Epithelial cell of proximal tubule (primary cell): ENCODE results near the gene NBAS. TPM values are rescaled to one million over a fixed set of nuclear protein-coding genes. Genes with fewer than 3 reads are reported as not detected.
A peak's percentile ranks its signal among the peaks of the same experiment; 100 is the strongest.

ENCODE experiments used
- DNase-seq: peaks from one replicate; pipeline ENCODE4 v3.0.0-alpha.2; 2011; ENCODE audit warnings: low read depth
- H3K4me3 ChIP-seq: 2 replicates; pipeline ENCODE4 v1.5.1; 2011; ENCODE audit warnings: low read depth, mild to moderate bottlenecking, low read length
- CTCF ChIP-seq: conservative IDR thresholded peaks from 2 replicates; pipeline ENCODE4 v1.5.1; 2012; ENCODE audit warnings: low read depth, mild to moderate bottlenecking, low read length
- total RNA-seq: library from RNA; depleted of rRNA; stranded (reverse); fragments of >200 nt; gene quantifications from 2 replicates; pipeline ENCODE4 v1.2.3, GENCODE V29; 2015

NBAS gene
- total RNA-seq, 1 donor from 2014 or later, result 48.4 TPM

GRCh38 chr2:15580451-15580850, 19.3 kb upstream of the NBAS start:
- no peak for TF ChIP-seq CTCF
- no peak for DNase-seq
- H3K4me3 ChIP-seq, result no peak overlapping the region

GRCh38 chr2:15579641-15580040, 18.5 kb upstream of the NBAS start:
- peak; percentile 87 for DNase-seq
- TF ChIP-seq CTCF, result peak; percentile 13
- H3K4me3 ChIP-seq, result no peak overlapping the region

GRCh38 chr2:15577071-15577735, 16.1 kb upstream of the NBAS start:
- no peak for DNase-seq
- peak; percentile 96 for TF ChIP-seq CTCF
- no peak overlapping the region for H3K4me3 ChIP-seq

- H3K4me3 ChIP-seq, result no peak overlapping the region
- DNase-seq, result no peak
- no peak for TF ChIP-seq CTCF
Measured at GRCh38 chr2:15571729-15572128, 10.6 kb upstream of the NBAS start.

DNA sequence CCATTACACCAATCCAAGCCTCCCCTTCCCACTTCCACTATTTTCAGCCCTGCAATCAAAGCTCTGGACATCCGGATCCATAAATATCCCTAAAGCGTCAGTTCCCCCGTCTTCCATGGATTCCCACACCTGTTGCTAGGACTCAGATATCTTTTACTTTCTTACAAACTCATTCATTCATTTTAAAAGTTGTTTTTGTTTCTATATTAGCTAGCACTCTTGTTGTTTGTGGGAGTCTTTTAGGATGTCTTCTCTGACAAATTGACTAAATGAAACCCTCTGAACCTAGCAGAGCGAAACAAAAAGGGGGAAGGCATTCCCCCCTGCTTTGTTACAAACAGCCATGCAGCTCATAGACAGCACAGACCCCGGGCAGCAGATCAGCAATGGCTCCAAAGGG, 9.0 kb upstream of the NBAS start:
- H3K4me3 ChIP-seq, result no peak overlapping the region
- DNase-seq, result no peak
- TF ChIP-seq CTCF, result no peak

- DNase-seq, result no peak
- no peak for TF ChIP-seq CTCF
Measured at GRCh38 chr2:15568874-15569273, 7.7 kb upstream of the NBAS start.

GRCh38 chr2:15566912-15567311, 5.8 kb upstream of the NBAS start:
- no peak for TF ChIP-seq CTCF
- no peak overlapping the region for H3K4me3 ChIP-seq
- no peak for DNase-seq

More at GRCh38 chr2:15568874-15569273, 7.7 kb upstream of the NBAS start:
- no peak overlapping the region for H3K4me3 ChIP-seq
